Measurements from ENCODE around the gene ABCA2.

The ABCA2 gene

GRCh38 chr9:137031904-137032640 lies 4.0 kb upstream of the ABCA2 start, which contains the start of gene FUT7:
FUT7 (minus strand) TSS chr9:137032088; CDS start chr9:137031991, 97 bp downstream.
- no peaks in the 10 kb centered on the region for H3K9me3 ChIP-seq (ENCODE audit: control insufficient read depth, low read length)
- H3K27me3 ChIP-seq (replicated peaks; ENCODE audit: control insufficient read depth, insufficient read depth, low read length): no peaks in the 10 kb centered on the region
- H3K4me3 ChIP-seq (ENCODE audit: low read length): no peak within 1 kb of the TSS
- H3K4me1 ChIP-seq (ENCODE audit: control insufficient read depth, insufficient read depth, low read length): peaks cover 15% of the 10 kb centered on the region
- no peak within 1 kb of the TSS for H3K9ac ChIP-seq (ENCODE audit: low read length)
- no peaks in the 10 kb centered on the region for H3K36me3 ChIP-seq (ENCODE audit: control insufficient read depth, insufficient read depth, low read length, severe bottlenecking)
- DNase-seq (ENCODE audit: low read depth): no peak

- H3K9me3 ChIP-seq (ENCODE audit: control insufficient read depth, low read length): no peaks in the 10 kb centered on the region
- no peaks in the 10 kb centered on the region for H3K27me3 ChIP-seq (replicated peaks; ENCODE audit: control insufficient read depth, insufficient read depth, low read length)
- H3K4me3 ChIP-seq (ENCODE audit: low read length): no peak overlapping the region
- DNase-seq (ENCODE audit: low read depth): no peak
- H3K4me1 ChIP-seq (ENCODE audit: control insufficient read depth, insufficient read depth, low read length): peaks cover 17% of the 10 kb centered on the region
- H3K36me3 ChIP-seq (ENCODE audit: control insufficient read depth, insufficient read depth, low read length, severe bottlenecking): no peaks in the 10 kb centered on the region
- no peak overlapping the region for H3K9ac ChIP-seq (ENCODE audit: low read length)
Measured at GRCh38 chr9:137030538-137031527, 2.8 kb upstream of the ABCA2 start.

DNA sequence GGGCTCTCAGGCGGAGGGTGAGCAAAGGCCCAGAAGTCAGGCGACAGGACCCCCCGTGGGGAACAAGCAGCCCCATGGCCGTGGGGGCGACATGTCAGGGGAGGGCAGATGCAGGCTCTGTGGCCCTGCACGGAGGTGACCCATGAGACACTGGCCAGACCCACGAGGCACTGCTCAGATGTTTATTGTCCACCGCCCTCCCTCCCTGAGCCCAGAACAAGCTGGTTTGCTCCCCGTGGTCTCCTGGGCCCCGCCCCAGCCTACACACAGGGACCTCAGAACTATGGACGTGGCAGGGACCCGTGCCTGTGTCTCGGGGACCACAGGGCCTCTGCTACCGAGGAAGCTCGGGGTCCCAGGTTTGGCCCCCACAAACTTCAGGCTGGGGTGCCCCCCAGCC lies 2.0 kb upstream of the ABCA2 start:
- no peak for DNase-seq (ENCODE audit: low read depth)
- no peaks in the 10 kb centered on the region for H3K9me3 ChIP-seq (ENCODE audit: control insufficient read depth, low read length)
- no peak overlapping the region for H3K9ac ChIP-seq (ENCODE audit: low read length)
- no peak overlapping the region for H3K4me3 ChIP-seq (ENCODE audit: low read length)
- H3K36me3 ChIP-seq (ENCODE audit: control insufficient read depth, insufficient read depth, low read length, severe bottlenecking): no peaks in the 10 kb centered on the region
- peaks cover 17% of the 10 kb centered on the region for H3K4me1 ChIP-seq (ENCODE audit: control insufficient read depth, insufficient read depth, low read length)
- no peaks in the 10 kb centered on the region for H3K27me3 ChIP-seq (replicated peaks; ENCODE audit: control insufficient read depth, insufficient read depth, low read length)

DNA sequence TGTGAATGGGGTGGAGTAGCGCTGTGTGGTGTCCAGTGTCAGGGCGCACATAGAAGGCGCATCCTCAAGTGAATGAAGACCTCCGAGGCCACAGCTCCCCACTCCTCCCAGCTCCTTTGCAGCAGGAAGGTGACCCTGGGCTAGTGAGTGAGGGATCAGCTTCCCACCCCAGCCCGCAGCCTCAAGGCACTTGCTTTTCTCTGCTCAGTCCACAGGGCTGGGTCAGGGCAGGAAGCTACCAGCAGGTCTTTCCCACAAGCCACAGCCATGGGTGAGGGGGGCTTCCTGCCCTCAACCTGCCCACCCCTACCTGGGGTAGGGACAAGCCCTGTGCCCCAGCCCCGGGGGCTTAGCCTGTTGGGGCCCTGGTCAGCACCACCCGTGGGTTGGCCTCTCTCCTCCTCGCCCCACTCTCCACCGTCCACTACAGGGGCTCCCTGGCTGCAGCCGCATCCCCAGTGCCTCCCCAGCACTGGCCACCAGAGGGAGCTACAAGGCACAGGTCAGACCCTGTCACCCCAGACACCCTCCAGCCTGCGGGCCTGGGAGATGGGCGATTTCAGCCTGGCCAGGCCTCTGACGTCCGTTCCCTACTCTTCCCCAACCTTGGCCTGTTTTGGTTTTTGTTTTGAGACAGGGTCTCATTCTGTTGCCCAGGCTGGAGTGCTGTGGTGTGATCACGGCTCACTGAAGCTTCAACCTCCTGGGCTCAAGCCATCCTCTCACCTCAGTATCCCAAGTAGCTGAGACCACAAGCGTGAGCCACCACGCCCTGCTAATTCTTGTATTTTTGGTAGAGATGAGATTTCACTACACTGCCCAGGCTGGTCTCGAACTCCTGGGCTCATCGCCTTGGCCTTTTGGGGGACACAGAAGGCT lies 1.3 kb upstream of the ABCA2 start:
- Histone ChIP-seq H3K9me3 (ENCODE audit: control insufficient read depth, low read length) (no peaks in the 10 kb centered on the region), H3K9ac (ENCODE audit: low read length) (peak overlapping the region; percentile 79), H3K36me3 (ENCODE audit: control insufficient read depth, insufficient read depth, low read length, severe bottlenecking) (no peaks in the 10 kb centered on the region), H3K4me3 (ENCODE audit: low read length) (peak overlapping the region; percentile 79), H3K4me1 (ENCODE audit: control insufficient read depth, insufficient read depth, low read length) (peaks cover 17% of the 10 kb centered on the region), H3K27me3 (replicated peaks; ENCODE audit: control insufficient read depth, insufficient read depth, low read length) (no peaks in the 10 kb centered on the region)
- DNase-seq (ENCODE audit: low read depth): peak; percentile 86

GRCh38 chr9:137028263-137029057 lies 423 bp upstream of the ABCA2 start:
- Histone ChIP-seq H3K4me3 (ENCODE audit: low read length) (peak overlapping the region; percentile 79), H3K9me3 (ENCODE audit: control insufficient read depth, low read length) (no peaks in the 10 kb centered on the region), H3K4me1 (ENCODE audit: control insufficient read depth, insufficient read depth, low read length) (peaks cover 17% of the 10 kb centered on the region), H3K36me3 (ENCODE audit: control insufficient read depth, insufficient read depth, low read length, severe bottlenecking) (no peaks in the 10 kb centered on the region), H3K27me3 (replicated peaks; ENCODE audit: control insufficient read depth, insufficient read depth, low read length) (no peaks in the 10 kb centered on the region), H3K9ac (ENCODE audit: low read length) (peak overlapping the region; percentile 79)
- peak; percentile 90 for DNase-seq (ENCODE audit: low read depth)

DNA sequence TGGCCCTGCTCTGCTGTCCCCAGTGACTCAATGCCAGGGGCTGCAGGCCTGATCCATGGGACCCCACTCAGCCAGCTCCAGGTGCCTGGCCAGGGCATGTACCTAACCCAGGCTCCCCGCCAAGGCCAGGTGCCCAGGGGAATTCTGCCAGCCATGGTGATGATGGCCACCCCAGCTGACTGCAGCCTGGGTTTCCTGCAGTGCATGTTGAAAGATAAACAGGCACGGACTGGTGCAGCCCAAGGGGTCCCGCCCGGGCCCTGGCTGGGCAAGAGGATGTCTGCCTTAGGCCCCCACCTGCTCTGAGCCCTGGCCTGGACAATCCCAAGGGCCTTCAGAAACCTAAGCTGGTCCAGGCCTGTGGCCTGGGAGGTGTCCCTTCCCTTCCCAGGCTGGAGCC lies 1.2 kb downstream of the ABCA2 start:
- H3K9me3 ChIP-seq (ENCODE audit: control insufficient read depth, low read length): no peaks in the 10 kb centered on the region
- H3K4me1 ChIP-seq (ENCODE audit: control insufficient read depth, insufficient read depth, low read length): peaks cover 20% of the 10 kb centered on the region
- H3K4me3 ChIP-seq (ENCODE audit: low read length): peak overlapping the region; percentile 82
- H3K27me3 ChIP-seq (replicated peaks; ENCODE audit: control insufficient read depth, insufficient read depth, low read length): no peaks in the 10 kb centered on the region
- no peak for DNase-seq (ENCODE audit: low read depth)
- no peaks in the 10 kb centered on the region for H3K36me3 ChIP-seq (ENCODE audit: control insufficient read depth, insufficient read depth, low read length, severe bottlenecking)
- peak overlapping the region; percentile 84 for H3K9ac ChIP-seq (ENCODE audit: low read length)

DNA sequence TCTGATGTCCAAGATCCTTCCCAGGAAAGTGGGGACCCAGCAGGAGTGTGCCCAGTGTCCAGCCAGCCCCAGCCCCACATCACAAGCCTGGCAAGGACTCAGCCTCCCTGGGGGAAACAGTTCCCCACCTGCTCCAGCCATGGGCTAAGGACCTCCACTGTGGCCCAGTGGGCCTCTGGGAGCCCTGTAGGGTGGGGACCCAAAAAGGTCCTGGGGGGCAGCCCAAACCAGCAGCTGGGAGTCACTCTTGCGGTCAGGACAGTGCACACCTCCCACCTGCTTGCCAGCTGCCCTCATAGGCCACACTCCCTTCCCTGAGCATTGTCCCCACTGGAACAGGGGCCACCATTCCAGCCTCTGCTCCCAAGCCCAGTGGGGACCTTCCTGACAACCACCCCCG lies 1.7 kb downstream of the ABCA2 start:
- no peak overlapping the region for H3K9ac ChIP-seq (ENCODE audit: low read length)
- no peaks in the 10 kb centered on the region for H3K9me3 ChIP-seq (ENCODE audit: control insufficient read depth, low read length)
- H3K27me3 ChIP-seq (replicated peaks; ENCODE audit: control insufficient read depth, insufficient read depth, low read length): no peaks in the 10 kb centered on the region
- DNase-seq (ENCODE audit: low read depth): no peak
- peaks cover 20% of the 10 kb centered on the region for H3K4me1 ChIP-seq (ENCODE audit: control insufficient read depth, insufficient read depth, low read length)
- H3K4me3 ChIP-seq (ENCODE audit: low read length): peak overlapping the region; percentile 82
- H3K36me3 ChIP-seq (ENCODE audit: control insufficient read depth, insufficient read depth, low read length, severe bottlenecking): no peaks in the 10 kb centered on the region

GRCh38 chr9:137025517-137025966 lies 2.5 kb downstream of the ABCA2 start:
- no peak overlapping the region for H3K4me3 ChIP-seq (ENCODE audit: low read length)
- peaks cover 20% of the 10 kb centered on the region for H3K4me1 ChIP-seq (ENCODE audit: control insufficient read depth, insufficient read depth, low read length)
- no peaks in the 10 kb centered on the region for H3K9me3 ChIP-seq (ENCODE audit: control insufficient read depth, low read length)
- no peaks in the 10 kb centered on the region for H3K27me3 ChIP-seq (replicated peaks; ENCODE audit: control insufficient read depth, insufficient read depth, low read length)
- no peaks in the 10 kb centered on the region for H3K36me3 ChIP-seq (ENCODE audit: control insufficient read depth, insufficient read depth, low read length, severe bottlenecking)
- DNase-seq (ENCODE audit: low read depth): no peak
- no peak overlapping the region for H3K9ac ChIP-seq (ENCODE audit: low read length)

DNA sequence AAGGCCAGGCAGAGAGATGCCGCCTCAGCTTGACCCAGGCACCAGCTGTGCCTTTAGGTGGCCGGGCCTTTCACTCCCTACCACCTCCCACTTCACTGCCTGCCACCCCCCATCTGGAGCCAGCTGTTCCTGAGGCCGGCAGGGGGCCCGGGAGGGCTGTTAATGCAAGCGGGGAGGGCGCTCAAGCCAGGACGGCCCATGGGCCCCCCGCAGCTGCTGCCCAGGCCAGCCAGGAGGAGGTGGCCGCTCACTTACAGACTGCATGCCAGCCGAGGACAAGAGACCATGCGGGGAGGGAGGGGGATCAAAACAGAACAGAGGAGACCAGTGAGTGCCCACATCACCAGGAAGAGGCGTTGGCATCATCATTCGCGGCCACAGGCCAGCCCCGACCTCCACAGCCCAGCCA lies 4.5 kb downstream of the ABCA2 start:
- no peaks in the 10 kb centered on the region for H3K36me3 ChIP-seq (ENCODE audit: control insufficient read depth, insufficient read depth, low read length, severe bottlenecking)
- H3K9me3 ChIP-seq (ENCODE audit: control insufficient read depth, low read length): no peaks in the 10 kb centered on the region
- H3K4me3 ChIP-seq (ENCODE audit: low read length): no peak overlapping the region
- peaks cover 13% of the 10 kb centered on the region for H3K4me1 ChIP-seq (ENCODE audit: control insufficient read depth, insufficient read depth, low read length)
- H3K27me3 ChIP-seq (replicated peaks; ENCODE audit: control insufficient read depth, insufficient read depth, low read length): no peaks in the 10 kb centered on the region
- H3K9ac ChIP-seq (ENCODE audit: low read length): no peak overlapping the region
- no peak for DNase-seq (ENCODE audit: low read depth)

- no peak for DNase-seq (ENCODE audit: low read depth)
- H3K27me3 ChIP-seq (replicated peaks; ENCODE audit: control insufficient read depth, insufficient read depth, low read length): no peaks in the 10 kb centered on the region
- peaks cover 11% of the 10 kb centered on the region for H3K4me1 ChIP-seq (ENCODE audit: control insufficient read depth, insufficient read depth, low read length)
- H3K4me3 ChIP-seq (ENCODE audit: low read length): no peak overlapping the region
- no peak overlapping the region for H3K9ac ChIP-seq (ENCODE audit: low read length)
- no peaks in the 10 kb centered on the region for H3K36me3 ChIP-seq (ENCODE audit: control insufficient read depth, insufficient read depth, low read length, severe bottlenecking)
- H3K9me3 ChIP-seq (ENCODE audit: control insufficient read depth, low read length): no peaks in the 10 kb centered on the region
Measured at GRCh38 chr9:137023157-137023556, 4.9 kb downstream of the ABCA2 start.

All from adipocyte (in vitro differentiated cells).